ENCODE measurements around the gene ERVFRD-1. TPM values are rescaled to one million over a fixed set of nuclear protein-coding genes. Genes with fewer than 3 reads are reported as not detected.

Gene ERVFRD-1
- total and polyA plus RNA-seq, 2 donors (not counting 3 experiments of a cell fraction or from before 2014, with no cell fraction given): not detected

DNA sequence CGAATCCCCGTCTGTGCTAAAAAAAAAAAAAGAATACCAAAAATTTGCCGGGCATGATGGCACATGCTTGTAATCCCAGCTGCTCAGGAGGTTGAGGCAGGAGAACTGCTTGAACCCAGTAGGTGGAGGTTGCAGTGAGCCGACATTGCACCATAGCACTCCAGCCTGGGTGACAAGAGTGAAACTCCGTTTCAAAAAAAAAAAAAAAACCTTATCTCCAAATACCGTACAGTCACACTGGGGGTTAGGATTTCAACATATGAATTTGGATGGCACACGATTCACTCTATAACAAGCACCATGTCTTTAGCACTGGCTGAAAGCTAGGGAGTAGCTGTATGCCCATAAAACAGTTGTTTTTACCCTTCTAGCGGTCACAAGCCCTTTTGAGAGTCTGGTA is 14.0 kb downstream of the ERVFRD-1 start:
- H2AFZ ChIP-seq (ENCODE audit: low read depth, low read length): no peak overlapping the region
- TF ChIP-seq CTCF (IDR thresholded peaks at IDR 0.05; ENCODE audit: extremely low read depth in 1 of 2, insufficient read depth in 1 of 2, low read depth in 1 of 2, low read length in 2 of 2): no peak
- TF ChIP-seq JUN (IDR thresholded peaks at IDR 0.05; ENCODE audit: borderline replicate concordance, insufficient read depth, insufficient read length, low read depth): no peak
- TF ChIP-seq POLR2AphosphoS5 (IDR thresholded peaks at IDR 0.05; ENCODE audit: insufficient read depth, low read depth, low read length): no peak
- no peak for TF ChIP-seq EZH2 (IDR thresholded peaks at IDR 0.05; ENCODE audit: borderline replicate concordance, low read depth, low read length, severe bottlenecking)
- no peak for TF ChIP-seq GATA2 (IDR thresholded peaks at IDR 0.05; ENCODE audit: insufficient read depth, insufficient read length, low read depth, low read length)
- no peak for TF ChIP-seq FOS (IDR thresholded peaks at IDR 0.05; ENCODE audit: borderline replicate concordance, insufficient read depth, low read length)
- TF ChIP-seq, protein P1, sequence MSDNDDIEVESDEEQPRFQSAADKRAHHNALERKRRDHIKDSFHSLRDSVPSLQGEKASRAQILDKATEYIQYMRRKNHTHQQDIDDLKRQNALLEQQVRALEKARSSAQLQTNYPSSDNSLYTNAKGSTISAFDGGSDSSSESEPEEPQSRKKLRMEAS (IDR thresholded peaks at IDR 0.05; ENCODE audit: insufficient read depth, insufficient read length): no peak
- no peak for TF ChIP-seq MYC (IDR thresholded peaks at IDR 0.05; ENCODE audit: low read depth, low read length)
- no peak for TF ChIP-seq POLR2A (IDR thresholded peaks at IDR 0.05; ENCODE audit: low read depth, low read length)
- no peaks in the 10 kb centered on the region for H3K27me3 ChIP-seq (ENCODE audit: control insufficient read depth in 2 of 2, insufficient read depth in 2 of 2, low read length in 2 of 2)
- ChIA-PET CTCF (interaction anchor here (0.7 kb wide), 1 partner anchor 125 kb away, joined by 3 read pairs; no protein-coding TSS in a partner anchor), POLR2A (interaction anchor here (0.6 kb wide), 1 partner anchor 1505 kb away, joined by 3 read pairs; no protein-coding TSS in a partner anchor)
- no peaks in the 10 kb centered on the region for H3K36me3 ChIP-seq (ENCODE audit: control insufficient read depth in 2 of 2, extremely low read depth in 1 of 2, insufficient read depth in 2 of 2, low read length in 2 of 2)
- peaks cover 79% of the 10 kb centered on the region for H3K79me2 ChIP-seq (ENCODE audit: control insufficient read depth, insufficient read depth, low read length)
- no peak overlapping the region for H3K4me3 ChIP-seq (replicated peaks in 1 of 3; ENCODE audit: insufficient read depth in 1 of 3, low read depth in 1 of 3, low read length in 3 of 3)
- DNase-seq (ENCODE audit: low read depth, low spot score): no peak
- H3K9ac ChIP-seq (replicated peaks; ENCODE audit: extremely low read depth, insufficient read depth, low read length): no peak overlapping the region
- H3K9me1 ChIP-seq (replicated peaks; ENCODE audit: control insufficient read depth, extremely low read depth, insufficient read depth, low read length): no peaks in the 10 kb centered on the region
- dilution Hi-C loops (cut with MboI; ENCODE audit: extremely low pct_ligation_motif_present, low sequenced_read_pairs): no loop called here
- H3K27ac ChIP-seq (ENCODE audit: insufficient read depth, low read depth, low read length): no peak overlapping the region
- no peak for FAIRE-seq
- no TSS peak for BruUV-seq (replicated peaks)
- no peak overlapping the region for H3K4me2 ChIP-seq (ENCODE audit: insufficient read depth, low read length)
- H3K9me3 ChIP-seq (replicated peaks; ENCODE audit: control insufficient read depth, insufficient read depth, low read length): no peaks in the 10 kb centered on the region
- intact Hi-C loops (cut with micrococcal nuclease): loop anchor here (10.0 kb wide), 1 partner anchor 373 kb away; the partner anchor contains the start of gene TMEM14C
- H3K4me1 ChIP-seq (ENCODE audit: control insufficient read depth, extremely low read depth, insufficient read depth, low read length): peaks cover 18% of the 10 kb centered on the region
- H4K20me1 ChIP-seq (replicated peaks; ENCODE audit: control insufficient read depth, extremely low read depth, insufficient read depth, low read length): peaks cover 6% of the 10 kb centered on the region
